ENCODE data around the gene MSMB. TPM values are rescaled to one million over a fixed set of nuclear protein-coding genes. Genes with fewer than 3 reads are reported as not detected.
"Not testable (repeated sequence)": the region's sequence is repeated elsewhere in the genome, so short reads cannot be mapped to it uniquely, and the experiment has no call there.

The MSMB gene
- total RNA-seq, 1 donor from 2014 or later = not detected

GRCh38 chr10:46005383-46005782 is 40.7 kb downstream of the MSMB start:
- no peak overlapping the region for H3K4me3 Mint-ChIP-seq
- no peaks in the 10 kb centered on the region for H3K9me3 Mint-ChIP-seq
- CTCF ChIA-PET = no interaction called here
- intact Hi-C loops (cut with micrococcal nuclease) = no loop called here
- no peak overlapping the region for H3K27ac Mint-ChIP-seq
- TF ChIP-seq, protein P1, sequence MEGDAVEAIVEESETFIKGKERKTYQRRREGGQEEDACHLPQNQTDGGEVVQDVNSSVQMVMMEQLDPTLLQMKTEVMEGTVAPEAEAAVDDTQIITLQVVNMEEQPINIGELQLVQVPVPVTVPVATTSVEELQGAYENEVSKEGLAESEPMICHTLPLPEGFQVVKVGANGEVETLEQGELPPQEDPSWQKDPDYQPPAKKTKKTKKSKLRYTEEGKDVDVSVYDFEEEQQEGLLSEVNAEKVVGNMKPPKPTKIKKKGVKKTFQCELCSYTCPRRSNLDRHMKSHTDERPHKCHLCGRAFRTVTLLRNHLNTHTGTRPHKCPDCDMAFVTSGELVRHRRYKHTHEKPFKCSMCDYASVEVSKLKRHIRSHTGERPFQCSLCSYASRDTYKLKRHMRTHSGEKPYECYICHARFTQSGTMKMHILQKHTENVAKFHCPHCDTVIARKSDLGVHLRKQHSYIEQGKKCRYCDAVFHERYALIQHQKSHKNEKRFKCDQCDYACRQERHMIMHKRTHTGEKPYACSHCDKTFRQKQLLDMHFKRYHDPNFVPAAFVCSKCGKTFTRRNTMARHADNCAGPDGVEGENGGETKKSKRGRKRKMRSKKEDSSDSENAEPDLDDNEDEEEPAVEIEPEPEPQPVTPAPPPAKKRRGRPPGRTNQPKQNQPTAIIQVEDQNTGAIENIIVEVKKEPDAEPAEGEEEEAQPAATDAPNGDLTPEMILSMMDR (IDR thresholded peaks at IDR 0.05) = no peak
- ATAC-seq (ENCODE audit: low read depth) = no peak
- H3K4me1 Mint-ChIP-seq = no peaks in the 10 kb centered on the region
- DNase-seq = no peak
- H3K27me3 Mint-ChIP-seq = no peaks in the 10 kb centered on the region
- H3K36me3 Mint-ChIP-seq (ENCODE audit: low read depth) = peaks cover 90% of the 10 kb centered on the region
- POLR2A ChIA-PET = no interaction called here

DNA sequence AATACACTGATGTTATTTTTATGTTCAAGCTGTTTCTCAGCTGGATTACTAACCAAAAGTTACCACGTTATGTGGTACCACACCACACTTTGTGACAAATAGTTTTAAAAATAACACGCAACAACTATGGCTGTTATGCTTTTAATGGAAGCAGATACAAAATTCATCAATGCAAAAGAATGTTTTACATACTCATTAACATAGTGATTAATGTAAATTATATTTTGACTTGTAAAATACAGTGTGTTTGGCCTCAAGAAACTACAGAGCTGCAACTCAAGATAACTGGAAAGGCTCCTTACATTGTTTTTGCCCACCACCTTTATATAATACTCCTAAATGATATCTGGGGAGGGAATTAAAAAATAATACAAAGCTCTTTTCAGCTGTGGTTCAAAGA is 41.1 kb downstream of the MSMB start:
- ATAC-seq (ENCODE audit: low read depth) (no peak), DNase-seq (no peak)
- TF ChIP-seq, protein P1 (IDR thresholded peaks at IDR 0.05) = no peak
- H3K27ac Mint-ChIP-seq = no peak overlapping the region
- no peaks in the 10 kb centered on the region for H3K27me3 Mint-ChIP-seq
- intact Hi-C loops (cut with micrococcal nuclease) = no loop called here
- no peaks in the 10 kb centered on the region for H3K4me1 Mint-ChIP-seq
- CTCF ChIA-PET = no interaction called here
- peaks cover under 1% of the 10 kb centered on the region for H3K9me3 Mint-ChIP-seq
- H3K36me3 Mint-ChIP-seq (ENCODE audit: low read depth) = peaks cover 90% of the 10 kb centered on the region
- POLR2A ChIA-PET = no interaction called here
- H3K4me3 Mint-ChIP-seq = no peak overlapping the region

DNA sequence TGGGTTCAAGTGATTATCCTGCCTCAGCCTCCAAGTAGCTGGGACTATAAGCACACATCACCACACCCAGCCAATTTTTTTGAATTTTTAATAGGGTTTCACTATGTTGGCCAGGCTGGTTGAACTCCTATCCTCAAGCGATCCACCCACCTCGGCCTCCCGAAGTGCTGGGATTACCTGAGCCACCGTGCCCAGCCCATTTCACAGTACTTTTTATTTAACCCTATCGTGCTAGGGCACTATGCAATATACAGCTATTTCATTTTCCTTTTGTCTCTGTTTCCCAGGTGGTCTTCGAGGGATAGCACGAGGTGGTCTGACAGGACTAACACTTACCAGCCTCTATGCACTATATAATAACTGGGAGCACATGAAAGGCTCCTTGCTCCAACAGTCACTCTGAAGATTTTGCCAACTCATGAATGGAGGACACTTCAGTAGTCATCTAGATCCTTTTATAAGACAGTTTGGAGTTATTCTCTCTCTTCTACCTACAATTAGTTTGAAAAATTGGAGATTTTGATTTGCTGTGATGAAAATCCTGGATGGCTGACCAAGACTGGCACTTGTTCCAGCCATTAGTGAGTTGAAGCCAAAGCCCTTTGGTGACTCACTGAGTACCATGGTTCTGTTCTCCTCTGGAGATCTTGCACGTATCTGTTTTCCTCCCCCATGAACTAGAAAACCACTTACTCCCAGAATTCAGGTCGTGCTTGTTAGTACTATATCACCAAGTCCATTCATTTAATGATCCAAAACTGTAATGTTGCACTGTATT is 43.0 kb downstream of the MSMB start:
- ATAC-seq (ENCODE audit: low read depth) (no peak), DNase-seq (no peak)
- intact Hi-C loops (cut with micrococcal nuclease) = no loop called here
- no peak overlapping the region for H3K4me3 Mint-ChIP-seq
- peaks cover 89% of the 10 kb centered on the region for H3K36me3 Mint-ChIP-seq (ENCODE audit: low read depth)
- no peaks in the 10 kb centered on the region for H3K27me3 Mint-ChIP-seq
- TF ChIP-seq, protein P1 (IDR thresholded peaks at IDR 0.05) = no peak
- H3K4me1 Mint-ChIP-seq = no peaks in the 10 kb centered on the region
- CTCF ChIA-PET = no interaction called here
- H3K27ac Mint-ChIP-seq = no peak overlapping the region
- peaks cover 6% of the 10 kb centered on the region for H3K9me3 Mint-ChIP-seq
- POLR2A ChIA-PET = no interaction called here

DNA sequence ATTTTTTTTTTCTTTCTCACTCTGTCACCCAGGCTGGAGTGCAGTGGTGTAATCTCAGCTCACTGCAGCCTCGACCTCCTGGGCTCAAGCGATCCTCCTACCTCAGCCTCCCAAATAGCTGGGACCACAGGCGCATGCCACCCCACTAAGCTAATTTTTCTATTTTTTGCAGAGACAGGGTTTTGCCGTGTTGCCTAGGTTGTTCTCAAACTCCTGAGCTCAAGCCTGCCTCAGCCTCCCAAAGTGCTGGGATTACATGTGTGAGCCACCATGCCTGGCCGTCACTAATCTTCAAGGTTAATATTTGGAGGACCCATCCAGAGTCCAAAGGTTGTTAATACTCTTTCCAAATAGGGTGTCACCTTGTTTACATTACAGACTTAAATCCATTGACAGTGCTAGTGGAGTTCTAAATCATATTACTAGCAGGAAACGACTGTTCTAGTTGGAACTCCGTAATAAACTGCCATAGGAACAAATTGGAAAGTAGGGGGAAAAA is 43.8 kb downstream of the MSMB start:
- ATAC-seq (ENCODE audit: low read depth); H3K4me3 Mint-ChIP-seq; H3K4me1 Mint-ChIP-seq; H3K9me3 Mint-ChIP-seq; H3K27ac Mint-ChIP-seq; intact Hi-C loops (cut with micrococcal nuclease); DNase-seq; POLR2A ChIA-PET; CTCF ChIA-PET; H3K27me3 Mint-ChIP-seq: not testable (repeated sequence)
- peaks cover 87% of the 10 kb centered on the region for H3K36me3 Mint-ChIP-seq (ENCODE audit: low read depth)

DNA sequence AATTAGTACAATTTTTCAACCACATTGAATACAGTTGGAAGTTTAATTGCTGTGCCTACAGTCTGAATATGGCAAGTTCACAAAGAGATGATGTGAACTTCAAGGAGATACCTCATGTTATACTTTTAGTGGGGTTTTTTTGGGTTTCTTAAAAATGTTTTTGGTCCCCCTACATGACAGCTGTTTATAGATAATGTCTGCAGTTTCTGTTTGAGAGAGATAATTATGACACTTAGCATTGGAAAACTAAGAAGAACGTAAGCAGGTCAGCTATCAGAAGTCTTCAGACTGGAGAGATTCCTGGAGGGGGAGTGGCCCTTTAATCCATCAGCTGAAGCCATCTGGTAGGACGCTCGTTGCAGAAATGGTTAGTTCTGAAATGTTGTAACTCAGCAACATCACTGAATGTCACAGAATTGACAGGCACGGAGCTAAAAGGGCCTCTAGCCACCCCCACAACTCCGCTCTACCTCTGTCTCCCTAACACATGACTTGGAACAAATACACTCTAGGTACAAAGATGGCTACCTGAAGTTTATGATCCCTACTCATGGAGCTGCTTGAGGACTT is 44.8 kb downstream of the MSMB start:
- intact Hi-C loops (cut with micrococcal nuclease) = no loop called here
- DNase-seq (no peak), ATAC-seq (ENCODE audit: low read depth) (no peak)
- CTCF ChIA-PET = no interaction called here
- Mint-ChIP-seq H3K9me3 (peaks cover 6% of the 10 kb centered on the region), H3K27ac (no peak overlapping the region), H3K4me1 (no peaks in the 10 kb centered on the region), H3K36me3 (ENCODE audit: low read depth) (peaks cover 79% of the 10 kb centered on the region), H3K27me3 (no peaks in the 10 kb centered on the region), H3K4me3 (no peak overlapping the region)
- POLR2A ChIA-PET = no interaction called here
- TF ChIP-seq, protein P1 (IDR thresholded peaks at IDR 0.05) = no peak
